Uterus (tissue), 2 donors: ENCODE data around the gene NXPH4.

Experiments used
- CTCF ChIP-seq, 4 experiments: fragments of 200-600 bp in 2 of 4; fragments of 450-650 bp in 2 of 4; sonication (generic) in 2 of 4; IDR thresholded peaks; one replicate each; pipeline ENCODE4 v1.5.1; 2016 to 2019; ENCODE audit warnings: antibody characterized with exemption in 4 of 4, mild to moderate bottlenecking in 2 of 4, moderate library complexity in 1 of 4
- POLR2A ChIP-seq, 2 donors: fragments of 450-650 bp; IDR thresholded peaks; one replicate each; pipeline ENCODE4 v1.6.1; 2016; ENCODE audit warnings: antibody characterized with exemption in 2 of 2, mild to moderate bottlenecking in 1 of 2, moderate library complexity in 1 of 2

GRCh38 chr12:57270966-57271470 is 54.4 kb downstream of the NXPH4 start:
- TF ChIP-seq POLR2A (IDR thresholded peaks at IDR 0.05): no peak
- TF ChIP-seq CTCF (IDR thresholded peaks at IDR 0.05): no peak
